Activated CD8-positive, alpha-beta T cell treated with anti-CD3 and anti-CD28 coated beads for 36 hours (primary cell): ENCODE results near the gene SCAND1. TPM values are rescaled to one million over a fixed set of nuclear protein-coding genes. Genes with fewer than 3 reads are reported as not detected.

Experiments used
- ATAC-seq: fragments of 200-7000 bp; cut with Tn5 transposase; one replicate; pipeline ENCODE4 v1.10.0; 2021; ENCODE audit warnings: mild to moderate bottlenecking, moderate library complexity
- CTCF ChIA-PET: fragments of 350-600 bp; sonication (Branson Sonifier 250); formaldehyde crosslinking; loops from one replicate; lab custom pipeline; 2021; ENCODE audit warnings: antibody characterized with exemption; lab: Charles Lee
- POLR2A ChIA-PET: fragments of 350-600 bp; sonication (Branson Sonifier 250); formaldehyde crosslinking; loops from one replicate; lab custom pipeline; 2021; ENCODE audit warnings: antibody characterized with exemption; lab: Charles Lee
- DNase-seq: peaks from one replicate; pipeline ENCODE4 v3.0.0-alpha.2; 2020
- H3K27ac Mint-ChIP-seq: one replicate; pipeline ENCODE4 v1.8.0; 2021; ENCODE audit warnings: mild to moderate bottlenecking, mixed read lengths
- H3K27me3 Mint-ChIP-seq: one replicate; pipeline ENCODE4 v1.8.0; 2021; ENCODE audit warnings: mixed read lengths
- H3K36me3 Mint-ChIP-seq: one replicate; pipeline ENCODE4 v1.8.0; 2021; ENCODE audit warnings: low read depth, mixed read lengths
- H3K4me1 Mint-ChIP-seq: one replicate; pipeline ENCODE4 v1.8.0; 2021; ENCODE audit warnings: low read depth, mixed read lengths
- H3K4me3 Mint-ChIP-seq: one replicate; pipeline ENCODE4 v1.8.0; 2021; ENCODE audit warnings: mild to moderate bottlenecking, moderate library complexity, mixed read lengths
- H3K9me3 Mint-ChIP-seq: one replicate; pipeline ENCODE4 v1.8.0; 2021; ENCODE audit warnings: mixed read lengths
- CTCF ChIP-seq: fragments of 200-600 bp; IDR thresholded peaks from one replicate; pipeline ENCODE4 v1.8.0; 2022; ENCODE audit warnings: antibody characterized with exemption, mild to moderate bottlenecking
- intact Hi-C: fragments of 100-400 bp; cut with micrococcal nuclease; formaldehyde crosslinking; loops from one replicate; pipeline ENCODE4 v1.10.0; 2022
- total RNA-seq, 2 experiments: library from RNA; stranded (reverse); gene quantifications; one replicate each; pipeline ENCODE4 v1.2.3, GENCODE V29; 2021

Gene SCAND1
- total RNA-seq, 2 experiments from 2014 or later: 46.4 to 49.2 TPM

- no peak for ATAC-seq
- no peaks in the 10 kb centered on the region for H3K27me3 Mint-ChIP-seq
- H3K4me3 Mint-ChIP-seq: no peak overlapping the region
- ChIA-PET POLR2A (no interaction called here), CTCF (no interaction called here)
- no peaks in the 10 kb centered on the region for H3K9me3 Mint-ChIP-seq
- no peak for TF ChIP-seq CTCF
- no peak overlapping the region for H3K27ac Mint-ChIP-seq
- no peak for DNase-seq
- intact Hi-C loops: no loop called here
- H3K36me3 Mint-ChIP-seq: peaks cover 17% of the 10 kb centered on the region
- peaks cover 23% of the 10 kb centered on the region for H3K4me1 Mint-ChIP-seq
Observed at GRCh38 chr20:35912881-35913280, 41.4 kb downstream of the SCAND1 start.

GRCh38 chr20:35910254-35910653 is 44.0 kb downstream of the SCAND1 start:
- Mint-ChIP-seq H3K27ac (no peak overlapping the region), H3K9me3 (no peaks in the 10 kb centered on the region), H3K4me3 (no peak overlapping the region), H3K36me3 (peaks cover 18% of the 10 kb centered on the region), H3K27me3 (no peaks in the 10 kb centered on the region), H3K4me1 (peaks cover 23% of the 10 kb centered on the region)
- POLR2A ChIA-PET: no interaction called here
- intact Hi-C loops: no loop called here
- ATAC-seq (no peak), DNase-seq (no peak)
- CTCF ChIA-PET: no interaction called here
- TF ChIP-seq CTCF: no peak

- intact Hi-C loops: no loop called here
- POLR2A ChIA-PET: interaction anchor here (1.0 to 1.3 kb wide), 2 partner anchors 45 to 191 kb away, joined by 3 read pairs; no protein-coding TSS in a partner anchor
- Mint-ChIP-seq H3K4me1 (peaks cover 25% of the 10 kb centered on the region), H3K27me3 (no peaks in the 10 kb centered on the region), H3K9me3 (no peaks in the 10 kb centered on the region), H3K27ac (no peak overlapping the region), H3K4me3 (no peak overlapping the region), H3K36me3 (peaks cover 22% of the 10 kb centered on the region)
- no peak for ATAC-seq
- TF ChIP-seq CTCF: no peak
- DNase-seq: no peak
- CTCF ChIA-PET: interaction anchor here (0.9 to 2.1 kb wide), 2 partner anchors 38 to 229 kb away, joined by 3 to 7 read pairs; no protein-coding TSS in a partner anchor
Observed at GRCh38 chr20:35909796-35910195, 44.5 kb downstream of the SCAND1 start.

- DNase-seq: no peak
- Mint-ChIP-seq H3K4me3 (no peak overlapping the region), H3K4me1 (peaks cover 25% of the 10 kb centered on the region), H3K27ac (peak overlapping the region; percentile 41), H3K36me3 (peaks cover 20% of the 10 kb centered on the region), H3K9me3 (no peaks in the 10 kb centered on the region), H3K27me3 (no peaks in the 10 kb centered on the region)
- peak; percentile 60 for ATAC-seq
- ChIA-PET POLR2A (interaction anchor here (1.0 to 1.3 kb wide), 2 partner anchors 46 to 190 kb away, joined by 3 read pairs; no protein-coding TSS in a partner anchor), CTCF (interaction anchor here (0.9 to 2.1 kb wide), 2 partner anchors 38 to 229 kb away, joined by 3 to 7 read pairs; no protein-coding TSS in a partner anchor)
- TF ChIP-seq CTCF: no peak
- intact Hi-C loops: no loop called here
Observed at GRCh38 chr20:35909176-35909575, 45.1 kb downstream of the SCAND1 start.

GRCh38 chr20:35908007-35908406 is 46.3 kb downstream of the SCAND1 start:
- Mint-ChIP-seq H3K9me3 (no peaks in the 10 kb centered on the region), H3K27me3 (no peaks in the 10 kb centered on the region), H3K27ac (no peak overlapping the region), H3K36me3 (peaks cover 14% of the 10 kb centered on the region), H3K4me1 (peaks cover 25% of the 10 kb centered on the region), H3K4me3 (no peak overlapping the region)
- TF ChIP-seq CTCF: no peak
- CTCF ChIA-PET: interaction anchor here (2.1 kb wide), 1 partner anchor 39 kb away, joined by 7 read pairs; no protein-coding TSS in a partner anchor
- intact Hi-C loops: no loop called here
- ATAC-seq (no peak), DNase-seq (no peak)
- POLR2A ChIA-PET: no interaction called here
